Smooth muscle cell (in vitro differentiated cells): ENCODE data around the gene ELK4. TPM values are rescaled to one million over a fixed set of nuclear protein-coding genes. Genes with fewer than 3 reads are reported as not detected.
A peak's percentile ranks its signal among the peaks of the same experiment; 100 is the strongest.

Experiments used
- DNase-seq: peaks from one replicate; lab custom pipeline; 2025; ENCODE audit not compliant: unreplicated experiment; lab: John Stamatoyannopoulos, UW
- H2AFZ ChIP-seq: fragments of 200-600 bp; sonication (generic); 2 replicates; pipeline ENCODE4 v1.6.0; 2016; ENCODE audit warnings: antibody characterized with exemption, low read depth, mild to moderate bottlenecking
- H3F3A ChIP-seq: fragments of 200-600 bp; sonication (generic); 2 replicates; pipeline ENCODE4 v1.6.0; 2017; ENCODE audit warnings: antibody characterized with exemption, low read depth
- H3K27ac ChIP-seq: fragments of 200-600 bp; sonication (generic); 2 replicates; pipeline ENCODE4 v1.5.1; 2016; ENCODE audit warnings: low read depth, mild to moderate bottlenecking
- H3K27me3 ChIP-seq: fragments of 200-600 bp; sonication (generic); 2 replicates; pipeline ENCODE4 v1.6.1; 2016; ENCODE audit warnings: low read depth, mild to moderate bottlenecking
- H3K36me3 ChIP-seq: fragments of 200-600 bp; sonication (generic); 2 replicates; pipeline ENCODE4 v1.5.1; 2016; ENCODE audit warnings: low read depth
- H3K4me1 ChIP-seq: fragments of 200-600 bp; sonication (generic); 2 replicates; pipeline ENCODE4 v1.5.1; 2016; ENCODE audit warnings: low read depth
- H3K4me2 ChIP-seq: fragments of 200-600 bp; sonication (generic); 2 replicates; pipeline ENCODE4 v1.6.0; 2016; ENCODE audit warnings: mild to moderate bottlenecking
- H3K4me3 ChIP-seq: fragments of 200-600 bp; sonication (generic); 2 replicates; pipeline ENCODE4 v1.5.1; 2016; ENCODE audit warnings: mild to moderate bottlenecking
- H3K79me2 ChIP-seq: fragments of 200-600 bp; sonication (generic); 2 replicates; pipeline ENCODE4 v1.6.0; 2016; ENCODE audit warnings: low read depth, mild to moderate bottlenecking
- H3K9ac ChIP-seq: fragments of 200-600 bp; sonication (generic); 2 replicates; pipeline ENCODE4 v1.6.0; 2016; ENCODE audit warnings: low read depth
- H3K9me3 ChIP-seq: fragments of 200-600 bp; sonication (generic); replicated peaks from 2 replicates; pipeline ENCODE4 v1.5.1; 2016; ENCODE audit warnings: low read depth
- H4K20me1 ChIP-seq: fragments of 200-600 bp; sonication (generic); 2 replicates; pipeline ENCODE4 v1.6.0; 2016; ENCODE audit warnings: low read depth
- WGBS: methylation state at CpG from one replicate; pipeline ENCODE4 v1.1.7; 2016; ENCODE audit warnings: low lambda C conversion rate; 5-methylcytosine and 5-hydroxymethylcytosine counted together
- polyA plus RNA-seq: library from polyadenylated mRNA; unstranded; fragments of >200 nt; fragmentation: Nextera tagmentation; extraction: Ambion mirVana; gene quantifications from 2 replicates; pipeline ENCODE4 v1.2.1, GENCODE V29; 2016
- total RNA-seq: library from RNA; depleted of rRNA; stranded (reverse); fragments of >200 nt; gene quantifications from 2 replicates; pipeline ENCODE4 v1.2.3, GENCODE V29; 2014
- TF ChIP-seq, protein P1 (sequence below): fragments of 200-600 bp; sonication (generic); IDR thresholded peaks from 2 replicates; pipeline ENCODE4 v1.5.1; 2017; ENCODE audit warnings: borderline replicate concordance, mild to moderate bottlenecking, antibody characterized with exemption; ENCODE audit not compliant: insufficient read depth, poor library complexity, severe bottlenecking

The ELK4 gene
- total and polyA plus RNA-seq, 2 experiments from 2014 or later: 3.7 to 15.5 TPM

DNA sequence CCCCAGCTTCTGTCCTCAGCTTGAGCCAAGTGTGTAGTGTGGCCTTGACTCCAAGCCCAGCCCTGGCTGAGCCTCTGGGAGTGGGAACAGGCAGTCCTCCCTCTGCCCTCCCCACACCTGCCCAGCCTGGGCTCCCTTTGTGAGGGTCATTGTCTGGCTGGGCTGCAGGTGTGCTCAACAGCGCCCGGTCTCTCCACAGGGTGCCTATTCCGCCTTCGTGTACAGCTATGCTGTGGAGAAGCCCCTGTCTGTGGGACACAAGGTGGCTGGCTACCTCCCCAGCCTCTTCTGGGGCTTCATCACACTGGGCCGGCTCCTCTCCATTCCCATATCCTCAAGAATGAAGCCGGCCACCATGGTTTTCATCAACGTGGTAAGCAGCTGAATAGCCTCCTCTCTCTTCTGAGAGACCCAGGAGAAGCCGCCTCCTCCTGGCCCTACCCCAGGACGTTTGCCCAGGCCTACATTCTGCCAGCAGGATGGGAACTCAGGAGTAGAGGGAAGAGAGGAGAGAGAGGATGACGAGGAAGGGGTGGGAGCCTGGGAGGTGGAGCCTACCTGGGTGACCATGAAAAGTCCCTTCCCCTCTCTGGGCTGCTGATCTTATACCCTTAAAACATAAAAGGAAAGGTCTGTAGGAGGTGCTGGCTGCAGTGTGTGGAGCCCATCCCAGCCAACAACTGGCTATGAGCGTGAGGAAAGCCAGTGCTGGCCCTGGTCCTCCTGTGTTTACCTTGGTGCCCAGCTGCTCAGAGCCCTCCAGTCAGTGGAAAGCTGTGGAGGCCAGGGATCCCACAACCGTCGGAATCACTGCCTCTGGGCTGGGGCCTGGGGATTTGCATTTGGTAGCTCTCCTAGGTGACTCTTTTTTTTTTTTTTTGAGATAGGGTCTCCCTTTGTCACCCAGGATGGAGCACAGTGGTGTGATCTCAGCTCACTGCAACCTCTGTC is 45.7 kb downstream of the ELK4 start:
- TF ChIP-seq, protein P1, sequence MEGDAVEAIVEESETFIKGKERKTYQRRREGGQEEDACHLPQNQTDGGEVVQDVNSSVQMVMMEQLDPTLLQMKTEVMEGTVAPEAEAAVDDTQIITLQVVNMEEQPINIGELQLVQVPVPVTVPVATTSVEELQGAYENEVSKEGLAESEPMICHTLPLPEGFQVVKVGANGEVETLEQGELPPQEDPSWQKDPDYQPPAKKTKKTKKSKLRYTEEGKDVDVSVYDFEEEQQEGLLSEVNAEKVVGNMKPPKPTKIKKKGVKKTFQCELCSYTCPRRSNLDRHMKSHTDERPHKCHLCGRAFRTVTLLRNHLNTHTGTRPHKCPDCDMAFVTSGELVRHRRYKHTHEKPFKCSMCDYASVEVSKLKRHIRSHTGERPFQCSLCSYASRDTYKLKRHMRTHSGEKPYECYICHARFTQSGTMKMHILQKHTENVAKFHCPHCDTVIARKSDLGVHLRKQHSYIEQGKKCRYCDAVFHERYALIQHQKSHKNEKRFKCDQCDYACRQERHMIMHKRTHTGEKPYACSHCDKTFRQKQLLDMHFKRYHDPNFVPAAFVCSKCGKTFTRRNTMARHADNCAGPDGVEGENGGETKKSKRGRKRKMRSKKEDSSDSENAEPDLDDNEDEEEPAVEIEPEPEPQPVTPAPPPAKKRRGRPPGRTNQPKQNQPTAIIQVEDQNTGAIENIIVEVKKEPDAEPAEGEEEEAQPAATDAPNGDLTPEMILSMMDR: no peak
- Histone ChIP-seq H3K79me2 (no peaks in the 10 kb centered on the region), H3K27me3 (peaks cover 13% of the 10 kb centered on the region), H3K9me3 (no peaks in the 10 kb centered on the region), H3K4me2 (no peak overlapping the region), H3K36me3 (no peaks in the 10 kb centered on the region), H2AFZ (no peak overlapping the region), H4K20me1 (no peaks in the 10 kb centered on the region), H3F3A (no peaks in the 10 kb centered on the region), H3K4me1 (no peaks in the 10 kb centered on the region), H3K27ac (no peak overlapping the region), H3K4me3 (no peak overlapping the region), H3K9ac (no peak overlapping the region)
- WGBS: 80% methylated on average over 13 of the region's 13 CpGs
- DNase-seq: no peak

DNA sequence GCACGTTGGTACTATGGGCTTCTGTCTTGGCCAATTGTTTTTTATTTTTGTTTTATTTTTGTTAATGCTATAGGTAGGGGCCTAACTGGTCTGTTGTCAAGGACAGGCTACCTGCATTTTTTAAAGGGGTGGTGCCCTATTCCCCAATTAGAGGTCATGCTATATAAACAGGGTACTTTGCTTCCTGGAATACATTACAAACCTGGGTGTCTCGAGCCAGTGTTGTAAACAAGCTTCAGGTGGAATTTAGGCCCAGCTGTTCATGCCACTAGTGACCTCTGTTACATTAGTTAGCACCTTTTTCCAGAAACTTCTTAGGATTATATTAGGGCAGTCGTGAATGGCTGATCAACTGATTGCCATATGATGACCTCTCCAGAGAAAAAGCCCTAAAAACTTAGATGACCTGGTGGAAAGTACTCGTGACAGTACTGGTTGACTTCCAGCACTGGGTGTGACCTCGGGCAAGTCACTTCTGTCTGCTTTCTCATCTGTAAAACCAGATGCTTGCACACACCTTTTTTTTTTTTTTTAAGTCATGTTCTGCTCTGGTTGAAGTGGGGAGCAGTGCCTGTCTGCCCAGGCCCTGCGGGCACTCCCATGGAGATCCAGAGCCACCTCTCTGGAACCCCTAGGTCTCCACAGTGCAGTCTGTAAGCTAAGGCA is 46.5 kb downstream of the ELK4 start:
- Histone ChIP-seq H3K79me2 (no peaks in the 10 kb centered on the region), H3K27me3 (peaks cover 21% of the 10 kb centered on the region), H3K4me2 (no peak overlapping the region), H4K20me1 (no peaks in the 10 kb centered on the region), H3K4me1 (no peaks in the 10 kb centered on the region), H3K36me3 (no peaks in the 10 kb centered on the region), H3F3A (no peaks in the 10 kb centered on the region), H3K27ac (no peak overlapping the region), H3K9me3 (no peaks in the 10 kb centered on the region), H3K9ac (no peak overlapping the region), H2AFZ (no peak overlapping the region), H3K4me3 (no peak overlapping the region)
- WGBS: 84% methylated on average over 6 of the region's 6 CpGs
- DNase-seq: no peak
- TF ChIP-seq, protein P1: no peak

DNA sequence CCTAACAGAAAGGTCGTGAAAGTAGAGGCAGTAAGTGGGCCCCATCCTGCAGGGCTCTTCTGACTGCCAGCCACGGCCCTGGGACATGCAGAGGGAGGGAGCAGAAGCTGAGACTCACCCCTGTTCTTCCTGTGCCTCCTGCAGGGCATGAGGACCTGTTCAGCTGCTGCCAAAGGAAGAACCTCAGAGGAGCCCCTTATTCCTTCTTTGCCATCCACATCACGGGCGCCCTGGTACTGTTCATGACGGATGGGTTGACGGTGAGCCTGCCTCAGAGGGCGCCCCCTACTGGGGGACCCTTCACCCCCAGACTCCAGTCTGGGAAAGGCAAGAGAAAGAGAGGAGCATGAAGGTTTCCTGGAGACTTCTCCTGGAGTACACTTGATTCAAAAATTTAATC is 47.1 kb downstream of the ELK4 start:
- H3K4me2 ChIP-seq: no peak overlapping the region
- no peaks in the 10 kb centered on the region for H4K20me1 ChIP-seq
- TF ChIP-seq, protein P1: peak; percentile 36
- H3K79me2 ChIP-seq: no peaks in the 10 kb centered on the region
- no peak overlapping the region for H3K9ac ChIP-seq
- H3K4me3 ChIP-seq: no peak overlapping the region
- no peaks in the 10 kb centered on the region for H3F3A ChIP-seq
- H2AFZ ChIP-seq: no peak overlapping the region
- no peaks in the 10 kb centered on the region for H3K36me3 ChIP-seq
- H3K4me1 ChIP-seq: no peaks in the 10 kb centered on the region
- H3K27ac ChIP-seq: no peak overlapping the region
- peaks cover 26% of the 10 kb centered on the region for H3K27me3 ChIP-seq
- no peak for DNase-seq
- WGBS: 49% methylated on average over 7 of the region's 7 CpGs
- H3K9me3 ChIP-seq: no peaks in the 10 kb centered on the region
